Neural progenitor cell (in vitro differentiated cells): ENCODE results near the gene SLC27A1. TPM values are rescaled to one million over a fixed set of nuclear protein-coding genes. Genes with fewer than 3 reads are reported as not detected.

Source experiments
- DNase-seq: peaks from one replicate; pipeline ENCODE4 v3.0.0-alpha.2; 2016; ENCODE audit warnings: low spot score
- H2AFZ ChIP-seq: fragments of 200-600 bp; sonication (generic); replicated peaks from 2 replicates; pipeline ENCODE4 v1.6.1; 2016; ENCODE audit warnings: antibody characterized with exemption
- H3F3A ChIP-seq: fragments of 200-600 bp; sonication (generic); 2 replicates; pipeline ENCODE4 v1.6.1; 2016; ENCODE audit warnings: antibody characterized with exemption, low read depth
- H3K27ac ChIP-seq: fragments of 200-600 bp; sonication (generic); 2 replicates; pipeline ENCODE4 v1.5.1; 2016; ENCODE audit warnings: mild to moderate bottlenecking
- H3K27me3 ChIP-seq: fragments of 200-600 bp; sonication (generic); 2 replicates; pipeline ENCODE4 v1.6.1; 2016; ENCODE audit warnings: mild to moderate bottlenecking, moderate library complexity
- H3K36me3 ChIP-seq: fragments of 200-600 bp; sonication (generic); 2 replicates; pipeline ENCODE4 v1.5.1; 2016
- H3K4me1 ChIP-seq: fragments of 200-600 bp; sonication (generic); 2 replicates; pipeline ENCODE4 v1.6.1; 2016; ENCODE audit warnings: mixed run types
- H3K4me2 ChIP-seq: fragments of 200-600 bp; sonication (generic); 2 replicates; pipeline ENCODE4 v1.6.1; 2016
- H3K4me3 ChIP-seq: fragments of 200-600 bp; sonication (generic); 2 replicates; pipeline ENCODE4 v1.5.1; 2016
- H3K79me2 ChIP-seq: fragments of 200-600 bp; sonication (generic); 2 replicates; pipeline ENCODE4 v1.6.1; 2016; ENCODE audit warnings: low read depth
- H3K9ac ChIP-seq: fragments of 200-600 bp; sonication (generic); 2 replicates; pipeline ENCODE4 v1.6.1; 2016
- H3K9me3 ChIP-seq: fragments of 200-600 bp; sonication (generic); 2 replicates; pipeline ENCODE4 v1.5.1; 2016; ENCODE audit warnings: low read depth
- H4K20me1 ChIP-seq: fragments of 200-600 bp; sonication (generic); 2 replicates; pipeline ENCODE4 v1.6.1; 2016; ENCODE audit warnings: low read depth
- H3K27ac Mint-ChIP-seq: 3 replicates; pipeline ENCODE4 v1.8.0; 2021; ENCODE audit warnings: mixed read lengths
- H3K27me3 Mint-ChIP-seq: 2 replicates; pipeline ENCODE4 v1.8.0; 2022; ENCODE audit warnings: low read depth, mild to moderate bottlenecking, inconsistent platforms, moderate library complexity, mixed read lengths; ENCODE audit not compliant: insufficient read depth
- H3K36me3 Mint-ChIP-seq: 3 replicates; pipeline ENCODE4 v1.8.0; 2021; ENCODE audit warnings: mixed read lengths
- H3K4me1 Mint-ChIP-seq: 3 replicates; pipeline ENCODE4 v1.8.0; 2021; ENCODE audit warnings: mixed read lengths
- H3K4me3 Mint-ChIP-seq: 3 replicates; pipeline ENCODE4 v1.8.0; 2021; ENCODE audit warnings: mild to moderate bottlenecking, moderate library complexity, mixed read lengths
- H3K9me3 Mint-ChIP-seq: 3 replicates; pipeline ENCODE4 v1.8.0; 2020; ENCODE audit warnings: mixed read lengths
- CTCF ChIP-seq: fragments of 200-600 bp; sonication (generic); IDR thresholded peaks from 2 replicates; pipeline ENCODE4 v1.5.1; 2017; ENCODE audit warnings: antibody characterized with exemption, mild to moderate bottlenecking
- EZH2 ChIP-seq: fragments of 200-600 bp; sonication (generic); IDR thresholded peaks from 2 replicates; pipeline ENCODE4 v1.6.1; 2017; ENCODE audit warnings: antibody characterized with exemption, mild to moderate bottlenecking, moderate library complexity
- EZH2phosphoT487 ChIP-seq: fragments of 200-600 bp; sonication (generic); IDR thresholded peaks from 2 replicates; pipeline ENCODE4 v1.6.1; 2017; ENCODE audit warnings: antibody characterized with exemption
- total RNA-seq: library from RNA; depleted of rRNA; stranded (reverse); fragments of >200 nt; gene quantifications from 2 replicates; pipeline ENCODE4 v1.2.3, GENCODE V29; 2015; ENCODE audit warnings: low replicate concordance

The SLC27A1 gene
- total RNA-seq, 1 donor from 2014 or later = 13.9 TPM

- Histone ChIP-seq H3K4me3 (peak overlapping the region; percentile 27), H3F3A (peaks cover 21% of the 10 kb centered on the region), H3K27ac (no peak overlapping the region), H3K36me3 (no peaks in the 10 kb centered on the region), H3K9ac (no peak overlapping the region), H3K4me1 (peaks cover 6% of the 10 kb centered on the region), H3K27me3 (peaks cover 54% of the 10 kb centered on the region), H3K4me2 (peak overlapping the region; percentile 73), H3K9me3 (no peaks in the 10 kb centered on the region), H3K79me2 (no peaks in the 10 kb centered on the region), H2AFZ (peak overlapping the region; percentile 55), H4K20me1 (no peaks in the 10 kb centered on the region)
- Mint-ChIP-seq H3K36me3 (no peaks in the 10 kb centered on the region), H3K9me3 (peaks cover 2% of the 10 kb centered on the region), H3K4me3 (peak overlapping the region; percentile 54), H3K4me1 (peaks cover 18% of the 10 kb centered on the region), H3K27me3 (peaks cover 38% of the 10 kb centered on the region), H3K27ac (no peak overlapping the region)
- TF ChIP-seq EZH2phosphoT487 (no peak), CTCF (no peak), EZH2 (no peak)
- DNase-seq = peak; percentile 62
Measured at GRCh38 chr19:17454576-17455071, 15.7 kb upstream of the SLC27A1 start.

- Histone ChIP-seq H4K20me1 (no peaks in the 10 kb centered on the region), H3K4me1 (peaks cover 6% of the 10 kb centered on the region), H3K27me3 (peaks cover 45% of the 10 kb centered on the region), H3K4me3 (no peak overlapping the region), H3K79me2 (no peaks in the 10 kb centered on the region), H3K4me2 (peak overlapping the region; percentile 73), H3K36me3 (no peaks in the 10 kb centered on the region), H3K9ac (no peak overlapping the region), H3F3A (peaks cover 21% of the 10 kb centered on the region), H3K9me3 (no peaks in the 10 kb centered on the region), H2AFZ (no peak overlapping the region), H3K27ac (no peak overlapping the region)
- Mint-ChIP-seq H3K9me3 (no peaks in the 10 kb centered on the region), H3K4me1 (peaks cover 16% of the 10 kb centered on the region), H3K36me3 (no peaks in the 10 kb centered on the region), H3K27me3 (peaks cover 34% of the 10 kb centered on the region), H3K27ac (no peak overlapping the region), H3K4me3 (no peak overlapping the region)
- TF ChIP-seq EZH2 (peak; percentile 45), EZH2phosphoT487 (peak; percentile 38), CTCF (no peak)
- DNase-seq = peak; percentile 37
Measured at GRCh38 chr19:17455308-17456123, 14.8 kb upstream of the SLC27A1 start.

GRCh38 chr19:17456127-17456526 is 14.2 kb upstream of the SLC27A1 start:
- peaks cover 45% of the 10 kb centered on the region for H3K27me3 ChIP-seq
- H3K79me2 ChIP-seq = no peaks in the 10 kb centered on the region
- H3K4me3 ChIP-seq = no peak overlapping the region
- H3K9me3 ChIP-seq = no peaks in the 10 kb centered on the region
- Mint-ChIP-seq H3K27ac (no peak overlapping the region), H3K27me3 (peaks cover 34% of the 10 kb centered on the region), H3K4me1 (peaks cover 16% of the 10 kb centered on the region), H3K36me3 (no peaks in the 10 kb centered on the region), H3K4me3 (no peak overlapping the region), H3K9me3 (no peaks in the 10 kb centered on the region)
- peak overlapping the region; percentile 73 for H3K4me2 ChIP-seq
- TF ChIP-seq EZH2 (no peak), EZH2phosphoT487 (no peak), CTCF (no peak)
- H3K4me1 ChIP-seq = peaks cover 6% of the 10 kb centered on the region
- no peak for DNase-seq
- no peak overlapping the region for H3K27ac ChIP-seq
- no peak overlapping the region for H3K9ac ChIP-seq
- no peaks in the 10 kb centered on the region for H4K20me1 ChIP-seq
- H3K36me3 ChIP-seq = no peaks in the 10 kb centered on the region
- H3F3A ChIP-seq = peaks cover 21% of the 10 kb centered on the region
- no peak overlapping the region for H2AFZ ChIP-seq
